ENCODE data around the gene RNFT2.

GRCh38 chr12:116695464-116695725 lies 42.7 kb upstream of the RNFT2 start:
- no peak for TF ChIP-seq EZH2 (IDR thresholded peaks at IDR 0.05)
- TF ChIP-seq CTCF (IDR thresholded peaks at IDR 0.05 in 2 of 3, conservative IDR thresholded peaks at IDR 0.05 in 1 of 3; ENCODE audit: borderline replicate concordance in 1 of 3, insufficient read depth in 1 of 3, low read depth in 2 of 3, low read length in 2 of 3) = no peak
- TF ChIP-seq CBX3 (IDR thresholded peaks at IDR 0.05; ENCODE audit: low read depth) = no peak
- TF ChIP-seq MAX (IDR thresholded peaks at IDR 0.05) = no peak
- no peak for TF ChIP-seq EZH2phosphoT487 (IDR thresholded peaks at IDR 0.05; ENCODE audit: borderline replicate concordance)
- TF ChIP-seq JUND (IDR thresholded peaks at IDR 0.05) = no peak
- TF ChIP-seq ZBTB33 (IDR thresholded peaks at IDR 0.05; ENCODE audit: extremely low read depth, insufficient replicate concordance, low read length) = no peak

Data from HCT116 (cell line).